Neural cell (in vitro differentiated cells): ENCODE measurements around the gene KCNJ12.
"Not testable (repeated sequence)": the region's sequence is repeated elsewhere in the genome, so short reads cannot be mapped to it uniquely, and the experiment has no call there.

Experiments
- CTCF ChIP-seq: fragments of 450-650 bp; IDR thresholded peaks from 2 replicates; pipeline ENCODE4 v1.5.1; 2014; ENCODE audit warnings: antibody characterized with exemption, mild to moderate bottlenecking, moderate library complexity; ENCODE audit not compliant: poor library complexity, severe bottlenecking
- EP300 ChIP-seq: fragments of 450-650 bp; conservative IDR thresholded peaks from 2 replicates; pipeline ENCODE4 v1.6.1; 2014; ENCODE audit warnings: antibody characterized with exemption, mild to moderate bottlenecking, moderate library complexity; ENCODE audit not compliant: poor library complexity, severe bottlenecking
- EZH2 ChIP-seq: fragments of 200-600, 300-800 bp; shearing (Covaris generic), sonication (generic); IDR thresholded peaks from 2 replicates; pipeline ENCODE4 v1.6.1; 2014; ENCODE audit warnings: antibody characterized with exemption, low read length, borderline replicate concordance, mild to moderate bottlenecking; ENCODE audit not compliant: insufficient read depth, poor library complexity, severe bottlenecking
- POLR2AphosphoS5 ChIP-seq: IDR thresholded peaks from 2 replicates; pipeline ENCODE4 v1.6.1; 2012
- RAD21 ChIP-seq: fragments of 450-650 bp; conservative IDR thresholded peaks from 2 replicates; pipeline ENCODE4 v1.6.1; 2014; ENCODE audit warnings: antibody characterized with exemption, mild to moderate bottlenecking, moderate library complexity
- SMC3 ChIP-seq: fragments of 450-650 bp; conservative IDR thresholded peaks from 2 replicates; pipeline ENCODE4 v1.6.1; 2014; ENCODE audit warnings: antibody characterized with exemption, mild to moderate bottlenecking, moderate library complexity; ENCODE audit not compliant: poor library complexity
- TAF1 ChIP-seq: IDR thresholded peaks from 2 replicates; pipeline ENCODE4 v1.6.1; 2012; ENCODE audit warnings: low read depth

DNA sequence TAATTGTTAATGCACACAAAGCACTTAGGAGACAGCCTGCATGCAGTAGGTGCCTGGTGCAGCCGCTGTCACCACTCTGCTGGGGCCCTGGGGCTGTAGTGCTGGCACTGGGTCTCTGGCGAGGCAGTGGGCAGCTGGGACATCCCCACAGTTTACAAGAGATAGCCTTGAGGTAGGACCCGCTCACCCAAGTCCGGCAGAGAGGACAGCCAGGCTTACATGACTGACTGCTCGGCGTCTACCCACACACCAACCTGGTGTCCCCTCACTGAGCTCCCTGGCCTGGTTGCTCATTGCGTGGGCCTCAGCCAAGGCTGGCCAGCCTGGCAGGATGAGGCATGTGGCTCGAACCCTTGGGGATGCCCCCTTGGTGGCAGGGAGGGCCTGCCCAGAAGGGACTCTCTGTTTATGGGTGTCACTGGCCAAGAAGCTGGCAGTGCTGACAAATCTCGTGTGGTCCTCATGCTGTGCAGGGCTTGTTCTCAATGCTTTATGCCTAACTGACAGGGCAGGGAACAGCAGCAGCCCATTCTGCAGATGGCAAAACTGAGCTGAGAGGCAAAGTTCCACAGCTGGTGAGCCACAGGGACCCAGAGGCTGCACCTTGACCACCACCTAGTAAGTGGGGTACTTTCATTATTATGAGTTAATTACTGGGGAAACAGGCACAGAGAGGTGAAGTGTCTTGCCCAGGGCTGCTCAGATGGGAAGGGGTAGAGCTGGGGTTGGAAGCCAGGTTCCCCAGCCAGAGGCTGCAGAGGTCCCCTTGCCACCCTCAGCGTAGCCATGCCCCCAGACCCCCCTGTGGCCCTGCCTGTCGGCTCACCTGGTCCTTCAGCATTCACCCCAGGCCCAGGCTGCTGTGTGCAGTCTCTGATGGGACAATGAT is 32.9 kb upstream of the KCNJ12 start:
- TF ChIP-seq POLR2AphosphoS5, EZH2, EP300, SMC3, CTCF, RAD21, TAF1: not testable (repeated sequence)
